NCI-H446 treated with DMSO at 0.1 percent for 48 hours (cell line): ENCODE measurements around the gene TAS2R16.

Experiments used
- DNase-seq: peaks from one replicate; lab custom pipeline; 2025; lab: John Stamatoyannopoulos, UW

Gene TAS2R16, protein sequence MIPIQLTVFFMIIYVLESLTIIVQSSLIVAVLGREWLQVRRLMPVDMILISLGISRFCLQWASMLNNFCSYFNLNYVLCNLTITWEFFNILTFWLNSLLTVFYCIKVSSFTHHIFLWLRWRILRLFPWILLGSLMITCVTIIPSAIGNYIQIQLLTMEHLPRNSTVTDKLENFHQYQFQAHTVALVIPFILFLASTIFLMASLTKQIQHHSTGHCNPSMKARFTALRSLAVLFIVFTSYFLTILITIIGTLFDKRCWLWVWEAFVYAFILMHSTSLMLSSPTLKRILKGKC

DNA sequence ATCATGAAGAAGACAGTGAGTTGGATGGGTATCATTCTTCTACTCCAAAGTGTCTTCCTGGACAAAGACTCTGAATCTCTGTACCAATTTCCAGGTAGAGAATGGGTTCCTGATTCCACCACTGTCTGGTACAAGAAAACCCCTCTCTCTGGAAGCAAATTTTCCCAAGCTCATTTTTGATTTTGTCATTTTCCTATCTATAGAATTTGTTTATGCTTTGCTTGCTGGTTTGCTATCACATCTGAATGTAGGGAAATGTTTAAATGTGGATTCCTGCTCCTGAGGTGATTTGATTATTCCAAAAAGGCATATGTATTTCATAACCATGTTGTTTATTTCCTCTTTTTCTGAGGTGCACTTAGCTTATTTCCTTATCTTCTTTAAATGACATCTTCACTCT, at the start of gene TAS2R16:
Gene TAS2R16, minus strand, starts transcription at position 101 of the 400 bp plus-strand sequence. Its CDS starts 66 bp downstream, at position 35.
- DNase-seq: no peak

- no peak for DNase-seq
Observed at GRCh38 chr7:123043642-123044041, 48.1 kb upstream of the TAS2R16 start.

- no peak for DNase-seq
Observed at GRCh38 chr7:123041101-123041500, 45.6 kb upstream of the TAS2R16 start.

DNA sequence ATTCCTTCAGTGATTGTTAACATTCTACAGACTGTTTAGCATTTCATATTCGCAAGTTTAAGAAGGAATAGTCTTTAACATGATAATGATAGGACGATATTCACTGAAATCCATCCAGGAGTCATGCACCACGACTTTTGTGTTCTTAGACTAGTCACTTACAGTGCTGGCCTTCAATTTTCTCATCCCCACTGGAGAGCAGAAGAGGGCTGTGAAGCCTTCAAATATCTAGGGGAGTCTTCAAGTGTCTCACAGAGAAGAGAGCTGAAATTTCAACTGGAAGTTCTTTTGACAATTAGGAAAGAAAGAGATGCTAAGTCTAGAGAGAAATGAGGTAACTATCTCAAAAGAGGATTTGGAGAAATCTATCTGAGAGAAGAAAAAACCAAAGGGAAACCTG, 43.8 kb upstream of the TAS2R16 start:
- no peak for DNase-seq

DNA sequence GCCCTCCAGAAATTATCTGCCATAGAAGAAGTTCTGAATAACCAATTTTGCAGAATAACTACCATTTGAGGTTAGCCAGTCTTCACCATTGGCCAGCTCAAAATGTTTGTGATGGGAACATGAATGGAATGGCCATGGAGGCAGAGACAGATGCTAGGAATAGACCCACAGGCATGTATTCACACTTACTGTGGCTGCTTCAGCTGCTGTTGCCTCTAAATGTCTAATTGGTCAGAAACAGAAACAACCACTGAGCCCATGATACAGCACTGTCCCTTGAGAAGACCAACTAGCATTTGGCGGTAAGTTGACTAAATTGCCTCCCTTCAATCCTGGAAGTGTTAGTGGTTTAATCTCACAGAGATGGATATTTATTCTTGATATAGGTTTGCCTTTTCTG, 38.6 kb upstream of the TAS2R16 start:
- DNase-seq: no peak

DNA sequence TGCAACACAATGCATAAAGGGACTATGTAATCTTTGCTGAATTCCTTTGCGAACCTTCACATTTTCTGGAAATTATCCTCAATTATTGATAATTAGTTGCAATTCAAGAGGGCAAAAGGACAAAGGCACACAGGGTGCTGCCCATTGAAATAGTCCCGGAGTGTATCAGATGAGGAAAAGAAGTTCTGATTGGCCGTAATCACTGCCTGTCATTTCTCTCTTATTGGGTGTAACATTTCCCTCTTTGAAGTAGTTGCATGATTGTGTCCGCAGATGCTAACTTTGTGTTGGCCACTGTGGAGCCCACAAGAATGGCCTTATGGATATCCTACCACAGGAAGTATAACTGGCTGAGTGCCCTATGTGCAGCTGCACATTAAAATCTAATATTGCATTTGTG, 35.1 kb upstream of the TAS2R16 start:
- no peak for DNase-seq

GRCh38 chr7:123028339-123028738, 32.8 kb upstream of the TAS2R16 start:
- DNase-seq: no peak

GRCh38 chr7:123026251-123026650, 30.8 kb upstream of the TAS2R16 start:
- no peak for DNase-seq

GRCh38 chr7:123024989-123025758, 29.7 kb upstream of the TAS2R16 start:
- no peak for DNase-seq

DNA sequence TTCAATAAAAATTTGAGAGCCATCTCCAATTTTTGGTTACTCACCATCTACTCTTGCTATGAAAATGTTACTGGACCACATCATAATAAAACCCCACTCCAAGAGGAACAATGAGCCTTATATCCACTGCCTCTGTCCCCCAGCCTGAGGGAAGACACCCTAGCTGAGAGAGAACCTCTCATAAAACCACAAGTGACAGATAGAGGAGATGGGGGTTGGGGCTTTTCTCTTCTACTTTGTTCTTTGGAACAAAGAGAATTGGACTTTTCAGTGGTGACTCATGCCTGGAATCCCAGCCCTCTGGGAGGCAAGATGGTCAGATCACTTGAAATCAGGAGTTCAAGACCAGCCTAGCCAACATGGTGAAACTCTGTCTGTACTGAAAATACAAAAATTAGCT, 27.6 kb upstream of the TAS2R16 start:
- DNase-seq: no peak

GRCh38 chr7:123022576-123022975, 27.1 kb upstream of the TAS2R16 start:
- no peak for DNase-seq

DNA sequence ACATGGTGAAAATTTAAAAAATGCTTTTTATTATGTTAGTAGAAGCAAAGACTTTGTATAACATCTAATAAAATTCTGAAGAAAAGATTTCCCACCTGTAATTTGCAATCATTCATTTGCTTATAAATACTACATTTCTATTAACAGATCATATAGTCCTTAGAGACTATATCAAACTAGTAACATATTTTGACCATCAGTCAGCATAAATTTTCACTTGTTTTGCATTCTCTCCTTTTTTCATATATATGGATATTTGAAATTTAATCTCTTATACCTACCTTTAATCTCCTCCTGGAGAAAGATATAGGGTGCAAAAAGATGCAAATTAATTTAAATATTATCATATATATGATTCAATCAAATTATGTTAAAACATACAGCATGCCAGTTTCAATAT, 16.9 kb upstream of the TAS2R16 start:
- no peak for DNase-seq

DNA sequence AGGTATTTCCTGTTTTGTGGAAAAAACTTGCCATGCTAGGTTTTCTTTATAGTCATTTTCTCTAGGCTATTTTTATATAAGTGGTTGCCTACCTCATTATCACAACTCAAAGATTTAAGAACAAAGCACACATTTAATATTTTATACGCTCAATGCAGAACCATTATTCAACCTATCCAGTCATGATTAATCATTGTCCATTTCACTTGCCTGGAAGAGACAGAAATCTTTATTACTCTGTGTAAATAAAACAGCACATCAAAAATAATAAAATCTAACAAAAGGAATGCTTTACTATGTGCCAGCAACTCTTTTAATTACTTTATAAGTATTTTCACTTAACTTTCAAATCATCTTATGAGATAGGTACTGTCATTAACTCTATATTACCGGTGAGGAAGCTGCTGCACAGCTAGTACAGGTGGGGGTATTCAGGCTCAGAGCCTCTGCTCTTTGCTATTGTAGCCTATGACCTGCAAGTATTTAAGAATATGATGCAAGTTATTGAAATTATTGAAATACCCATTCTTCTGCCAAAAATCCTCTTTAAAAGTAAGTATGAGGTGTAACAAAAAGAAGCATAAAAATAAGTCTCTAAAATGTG, 16.4 kb upstream of the TAS2R16 start:
- DNase-seq: no peak

GRCh38 chr7:123004931-123005330, 9.4 kb upstream of the TAS2R16 start:
- DNase-seq: no peak

- DNase-seq: no peak
Observed at GRCh38 chr7:123003539-123004126, 8.1 kb upstream of the TAS2R16 start.

DNA sequence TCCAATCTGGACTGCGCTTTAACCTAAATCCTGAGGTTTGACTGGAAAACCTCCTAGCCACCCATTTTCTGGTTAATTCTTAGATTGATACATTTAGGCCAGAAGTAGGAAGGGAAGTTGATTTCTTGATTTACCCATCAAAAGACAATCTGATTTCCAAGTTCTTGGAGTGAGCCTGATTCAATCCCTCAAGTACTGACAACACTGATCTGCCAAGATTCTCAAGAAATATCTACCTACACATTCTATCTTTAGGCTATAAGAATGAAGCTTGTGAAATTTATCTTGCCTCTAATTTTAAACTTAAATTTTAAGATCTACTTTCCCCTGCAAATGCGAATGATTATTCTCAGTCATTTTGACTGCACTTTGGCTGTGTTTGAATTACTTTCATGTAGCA, 5.9 kb downstream of the TAS2R16 start:
- DNase-seq: no peak

GRCh38 chr7:122989041-122989440, 6.5 kb downstream of the TAS2R16 start:
- DNase-seq: no peak

- DNase-seq: no peak
Observed at GRCh38 chr7:122988333-122988732, 7.2 kb downstream of the TAS2R16 start.

DNA sequence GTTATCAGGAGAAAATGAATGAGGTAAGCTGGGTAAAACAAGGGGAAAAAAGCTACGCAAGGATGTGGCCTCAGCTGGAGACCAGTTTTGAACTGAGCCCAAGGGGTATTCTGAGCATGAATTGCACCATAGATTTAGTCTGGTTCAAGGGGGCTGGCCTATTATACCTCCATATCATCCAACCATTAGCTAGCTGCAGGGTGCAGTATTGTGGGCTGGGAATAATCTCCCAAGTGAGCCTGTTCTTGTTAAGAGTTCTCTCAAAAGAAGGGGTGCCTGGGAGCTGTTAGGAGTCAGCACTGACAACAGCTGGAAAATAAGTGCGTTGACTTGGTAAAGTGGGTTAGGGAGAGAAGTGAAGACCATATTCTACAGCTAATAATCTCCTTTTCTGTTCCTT, 8.0 kb downstream of the TAS2R16 start:
- no peak for DNase-seq

- no peak for DNase-seq
Observed at GRCh38 chr7:122984021-122984420, 11.5 kb downstream of the TAS2R16 start.

GRCh38 chr7:122983261-122983660, 12.2 kb downstream of the TAS2R16 start:
- no peak for DNase-seq

GRCh38 chr7:122975341-122975740, 20.2 kb downstream of the TAS2R16 start:
- no peak for DNase-seq

GRCh38 chr7:122974229-122974628, 21.3 kb downstream of the TAS2R16 start:
- DNase-seq: no peak
